ENCODE measurements around the gene LAP3. TPM values are rescaled to one million over a fixed set of nuclear protein-coding genes. Genes with fewer than 3 reads are reported as not detected.

LAP3 gene
- polyA plus RNA-seq, 3 donors from 2014 or later = 56.5 to 106 (median 72.7) TPM

DNA sequence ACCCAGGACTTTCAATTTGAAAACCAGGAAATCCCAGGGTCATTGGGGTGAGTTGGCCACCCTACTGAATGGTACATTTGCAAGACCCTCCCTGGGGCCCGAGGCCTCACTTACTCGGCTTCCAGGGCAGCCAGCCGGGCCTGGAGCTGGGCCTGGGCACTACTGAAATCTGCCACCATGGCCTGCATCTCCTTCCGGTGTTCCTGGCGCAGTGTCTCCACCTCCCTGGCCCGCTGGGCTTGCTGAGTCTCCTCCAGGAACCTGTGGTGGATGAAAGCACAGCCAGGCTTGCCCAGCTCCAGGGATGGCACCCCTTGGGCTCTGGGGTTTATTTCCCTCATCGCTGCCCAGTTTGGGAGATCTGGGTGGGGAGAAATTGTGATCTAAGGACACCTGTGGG, 62.1 kb downstream of the LAP3 start:
- peaks cover 0 to 18% (median 10%) of the 10 kb centered on the region in 3 donors for H3K36me3 Mint-ChIP-seq
- no peak for DNase-seq
- no peaks in the 10 kb centered on the region for H3K4me1 Mint-ChIP-seq
- no peaks in the 10 kb centered on the region for H3K9me3 Mint-ChIP-seq
- H3K4me3 Mint-ChIP-seq = no peak overlapping the region
- H3K27me3 Mint-ChIP-seq (ENCODE audit: low read depth in 3 of 3) = peaks cover 0 to 4% (median 0%) of the 10 kb centered on the region in 3 donors
- H3K27ac Mint-ChIP-seq = no peak overlapping the region

- Mint-ChIP-seq H3K36me3 (peaks cover 0 to 5% (median 0%) of the 10 kb centered on the region in 3 donors), H3K27me3 (ENCODE audit: low read depth in 3 of 3) (peaks cover 0 to 7% (median 0%) of the 10 kb centered on the region in 3 donors), H3K4me3 (no peak overlapping the region), H3K27ac (no peak overlapping the region), H3K4me1 (no peaks in the 10 kb centered on the region), H3K9me3 (no peaks in the 10 kb centered on the region)
- DNase-seq = no peak
Observed at GRCh38 chr4:17642398-17642783, 65.4 kb downstream of the LAP3 start.

- peaks cover 0 to under 1% of the 10 kb centered on the region in 2 donors for H3K4me1 Mint-ChIP-seq
- H3K27me3 Mint-ChIP-seq (ENCODE audit: low read depth in 3 of 3) = peaks cover 0 to 9% (median 3%) of the 10 kb centered on the region in 3 donors
Observed at GRCh38 chr4:17646693-17647092, 69.7 kb downstream of the LAP3 start.

GRCh38 chr4:17647176-17647806, 70.3 kb downstream of the LAP3 start:
- no peak overlapping the region for H3K4me3 Mint-ChIP-seq
- H3K9me3 Mint-ChIP-seq = peaks cover 0 to 2% (median 0%) of the 10 kb centered on the region in 6 donors
- no peak overlapping the region for H3K27ac Mint-ChIP-seq
- peaks cover 0 to 5% (median 0%) of the 10 kb centered on the region in 3 donors for H3K36me3 Mint-ChIP-seq
- H3K27me3 Mint-ChIP-seq (ENCODE audit: low read depth in 3 of 3) = peaks cover 0 to 9% (median 3%) of the 10 kb centered on the region in 3 donors
- DNase-seq = no peak
- H3K4me1 Mint-ChIP-seq = peaks cover 0 to 2% of the 10 kb centered on the region in 2 donors

More at GRCh38 chr4:17646693-17647092, 69.7 kb downstream of the LAP3 start:
- Mint-ChIP-seq H3K36me3 (peaks cover 0 to 5% (median 0%) of the 10 kb centered on the region in 3 donors), H3K27ac (no peak overlapping the region), H3K9me3 (no peaks in the 10 kb centered on the region), H3K4me3 (no peak overlapping the region)
- no peak for DNase-seq

GRCh38 chr4:17647927-17648326, 70.9 kb downstream of the LAP3 start:
- H3K36me3 Mint-ChIP-seq = no peaks in the 10 kb centered on the region
- peaks cover 0 to 2% (median 0%) of the 10 kb centered on the region in 6 donors for H3K9me3 Mint-ChIP-seq
- no peak for DNase-seq
- no peak overlapping the region for H3K27ac Mint-ChIP-seq
- peaks cover 0 to 9% (median 3%) of the 10 kb centered on the region in 3 donors for H3K27me3 Mint-ChIP-seq (ENCODE audit: low read depth in 3 of 3)
- no peak overlapping the region for H3K4me3 Mint-ChIP-seq
- peaks cover 0 to 2% of the 10 kb centered on the region in 2 donors for H3K4me1 Mint-ChIP-seq

DNA sequence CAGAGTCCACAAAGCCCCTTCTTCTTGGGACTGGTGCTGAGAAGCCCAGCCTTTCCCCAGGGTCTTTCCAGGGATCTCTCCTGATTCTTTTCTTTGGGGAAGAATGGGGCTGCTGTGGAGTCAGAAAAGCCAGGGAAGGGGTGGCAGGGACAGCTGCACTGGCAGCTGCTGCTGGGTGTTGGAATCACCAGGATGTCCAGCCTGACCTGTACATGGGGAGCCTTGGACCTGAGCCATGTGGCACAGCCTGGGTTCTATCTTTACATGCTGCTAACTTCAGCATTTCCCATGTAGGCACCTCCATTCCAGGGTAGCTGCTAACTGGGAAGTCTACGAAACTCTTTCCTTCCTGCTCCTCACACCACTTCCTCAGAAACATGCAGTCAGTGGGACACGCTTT, 73.4 kb downstream of the LAP3 start:
- Mint-ChIP-seq H3K36me3 (no peaks in the 10 kb centered on the region), H3K27ac (no peak overlapping the region), H3K9me3 (peaks cover 0 to 2% (median 0%) of the 10 kb centered on the region in 6 donors), H3K4me3 (no peak overlapping the region), H3K4me1 (peaks cover 0 to 2% of the 10 kb centered on the region in 2 donors), H3K27me3 (ENCODE audit: low read depth in 3 of 3) (peaks cover 2 to 3% (median 2%) of the 10 kb centered on the region in 3 donors)
- DNase-seq = no peak

GRCh38 chr4:17654701-17655100, 77.7 kb downstream of the LAP3 start:
- Mint-ChIP-seq H3K4me3 (no peak overlapping the region), H3K27ac (no peak overlapping the region), H3K36me3 (no peaks in the 10 kb centered on the region), H3K9me3 (peaks cover 0 to 2% (median 0%) of the 10 kb centered on the region in 6 donors), H3K4me1 (peaks cover 0 to 2% of the 10 kb centered on the region in 2 donors), H3K27me3 (ENCODE audit: low read depth in 3 of 3) (peaks cover 2 to 5% (median 4%) of the 10 kb centered on the region in 3 donors)
- no peak for DNase-seq

DNA sequence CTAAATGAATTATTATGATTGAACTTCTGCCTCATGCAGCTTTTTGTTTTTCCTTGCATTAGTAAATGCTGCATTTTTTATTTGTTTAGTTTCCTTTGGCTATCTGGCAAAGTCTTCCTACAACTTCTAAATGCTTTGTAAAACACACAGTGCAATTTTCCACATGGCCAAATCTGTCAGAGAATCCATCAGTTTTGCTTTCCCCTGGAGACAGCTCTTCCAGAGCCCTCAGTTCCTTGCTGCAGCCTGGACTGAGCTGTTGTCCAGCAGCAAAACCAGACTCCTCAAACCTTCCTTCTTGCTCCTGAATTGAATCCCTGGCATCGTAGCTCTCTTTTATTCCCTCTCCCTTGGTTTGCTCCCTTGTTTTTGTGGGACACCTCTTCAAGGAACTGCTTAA, 80.1 kb downstream of the LAP3 start:
- Mint-ChIP-seq H3K27me3 (ENCODE audit: low read depth in 3 of 3) (peaks cover 2 to 5% (median 5%) of the 10 kb centered on the region in 3 donors), H3K27ac (no peak overlapping the region), H3K36me3 (no peaks in the 10 kb centered on the region), H3K9me3 (no peaks in the 10 kb centered on the region), H3K4me1 (no peaks in the 10 kb centered on the region), H3K4me3 (no peak overlapping the region)
- DNase-seq = no peak

Other genes starting within 250 kb of the LAP3 start
- 10 to 100 TPM; 20.5 to 28.9 (median 23.6) TPM for gene QDPR, start 65.1 kb upstream of the LAP3 start, polyA plus RNA-seq
- not detected for gene CLRN2, start 62.0 kb upstream of the LAP3 start, polyA plus RNA-seq
- gene MED28, start 37.4 kb downstream of the LAP3 start, polyA plus RNA-seq = 10 to 100 TPM; 33.4 to 45.3 (median 40.1) TPM
- not detected for gene FAM184B, start 204.4 kb downstream of the LAP3 start, polyA plus RNA-seq
- gene DCAF16, start 233.6 kb downstream of the LAP3 start, polyA plus RNA-seq = 10 to 100 TPM in 2 of 3 donors, 1 to 10 TPM in 1; 7.8 to 18.5 (median 11.8) TPM
- gene NCAPG, start 233.8 kb downstream of the LAP3 start, polyA plus RNA-seq = 1 to 10 TPM in 1 of 3 donors, under 1 TPM in 1, not detected in 1; 0.54 to 1.5 TPM